MM.1S (cell line): ENCODE data around the gene MBTPS1.

Source experiments
- DNase-seq: peaks from one replicate; pipeline ENCODE4 v3.0.0-alpha.2; 2015
- H2AFZ ChIP-seq: fragments of 300-600 bp; sonication (generic); 2 replicates; pipeline ENCODE4 v1.6.0; 2016; ENCODE audit warnings: antibody characterized with exemption, low read length
- H3F3A ChIP-seq: fragments of 300-600 bp; sonication (generic); 2 replicates; pipeline ENCODE4 v1.6.1; 2016; ENCODE audit warnings: mild to moderate bottlenecking, antibody characterized with exemption, low read length, moderate library complexity, mixed read lengths; ENCODE audit not compliant: insufficient read depth
- H3K27ac ChIP-seq: fragments of 300-600 bp; sonication (generic); 2 replicates; pipeline ENCODE4 v1.5.1; 2016; ENCODE audit warnings: mild to moderate bottlenecking, low read length
- H3K27me3 ChIP-seq: fragments of 300-600 bp; sonication (generic); replicated peaks from 2 replicates; pipeline ENCODE4 v1.6.0; 2016; ENCODE audit warnings: low read length; ENCODE audit not compliant: insufficient read depth
- H3K36me3 ChIP-seq: fragments of 300-600 bp; sonication (generic); replicated peaks from 2 replicates; pipeline ENCODE4 v1.6.1; 2016; ENCODE audit warnings: mild to moderate bottlenecking, low read length, mixed read lengths; ENCODE audit not compliant: insufficient read depth
- H3K4me1 ChIP-seq: fragments of 300-600 bp; sonication (generic); 2 replicates; pipeline ENCODE4 v1.6.1; 2016; ENCODE audit warnings: low read length, mixed read lengths
- H3K4me2 ChIP-seq: fragments of 300-600 bp; sonication (generic); 2 replicates; pipeline ENCODE4 v1.6.0; 2016; ENCODE audit warnings: low read depth, low read length
- H3K4me3 ChIP-seq: fragments of 300-600 bp; sonication (generic); 2 replicates; pipeline ENCODE4 v1.5.1; 2016; ENCODE audit warnings: low read length, mixed read lengths
- H3K79me2 ChIP-seq: fragments of 300-600 bp; sonication (generic); 2 replicates; pipeline ENCODE4 v1.6.1; 2016; ENCODE audit warnings: mixed run types, low read length, mixed read lengths
- H3K9ac ChIP-seq: fragments of 300-600 bp; sonication (generic); 2 replicates; pipeline ENCODE4 v1.6.1; 2016; ENCODE audit warnings: low read length, mixed read lengths
- H3K9me2 ChIP-seq: fragments of 300-600 bp; sonication (generic); replicated peaks from 2 replicates; pipeline ENCODE4 v1.6.1; 2016; ENCODE audit warnings: mild to moderate bottlenecking, low read length, mixed read lengths; ENCODE audit not compliant: insufficient read depth
- H3K9me3 ChIP-seq: fragments of 300-600 bp; sonication (generic); replicated peaks from 2 replicates; pipeline ENCODE4 v1.6.1; 2016; ENCODE audit warnings: mild to moderate bottlenecking, low read length, mixed read lengths; ENCODE audit not compliant: insufficient read depth
- H4K20me1 ChIP-seq: fragments of 300-600 bp; sonication (generic); 2 replicates; pipeline ENCODE4 v1.6.1; 2016; ENCODE audit warnings: mild to moderate bottlenecking, low read length, moderate library complexity, mixed read lengths; ENCODE audit not compliant: insufficient read depth
- EZH2 ChIP-seq: fragments of 300-600 bp; sonication (generic); optimal IDR thresholded peaks from 2 replicates; pipeline ENCODE3; 2017; ENCODE audit warnings: low read depth, mild to moderate bottlenecking, antibody characterized with exemption, low read length, mixed read lengths
- EZH2phosphoT487 ChIP-seq: fragments of 300-600 bp; sonication (generic); IDR thresholded peaks from 2 replicates; pipeline ENCODE4 v1.6.1; 2018; ENCODE audit warnings: antibody characterized with exemption, low read length
- TF ChIP-seq, protein P1 (sequence below): fragments of 300-600 bp; sonication (generic); IDR thresholded peaks from 2 replicates; pipeline ENCODE4 v1.5.1; 2016; ENCODE audit warnings: antibody characterized with exemption, low read length, mixed read lengths

Gene MBTPS1

DNA sequence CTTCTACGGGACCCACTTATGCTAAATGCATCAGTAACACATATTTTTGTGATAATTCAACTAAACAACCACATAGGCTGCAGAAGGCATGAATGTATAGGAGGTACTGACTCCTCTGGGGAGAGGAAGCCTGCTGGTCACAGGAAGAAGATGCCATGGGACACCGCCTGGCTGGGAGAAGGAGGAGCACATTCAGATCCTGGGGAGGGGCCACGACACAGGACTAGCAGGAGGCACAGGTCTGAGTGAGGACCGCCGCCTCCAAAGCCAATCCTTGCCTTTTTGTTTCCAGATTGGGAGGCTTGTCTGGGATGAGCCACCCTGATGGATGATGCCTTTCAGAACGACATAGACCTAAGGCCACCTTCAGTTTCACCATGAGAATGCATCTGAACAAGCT, 34.6 kb downstream of the MBTPS1 start:
- H3K4me3 ChIP-seq: no peak overlapping the region
- no peaks in the 10 kb centered on the region for H3K27me3 ChIP-seq
- no peaks in the 10 kb centered on the region for H3K9me3 ChIP-seq
- no peaks in the 10 kb centered on the region for H4K20me1 ChIP-seq
- H3K27ac ChIP-seq: no peak overlapping the region
- DNase-seq: no peak
- no peak overlapping the region for H2AFZ ChIP-seq
- H3K79me2 ChIP-seq: peaks cover 57% of the 10 kb centered on the region
- H3K4me1 ChIP-seq: peaks cover 24% of the 10 kb centered on the region
- no peaks in the 10 kb centered on the region; the same call in 1 of the 2 replicates for H3K36me3 ChIP-seq
- TF ChIP-seq EZH2phosphoT487: no peak
- TF ChIP-seq, protein P1, sequence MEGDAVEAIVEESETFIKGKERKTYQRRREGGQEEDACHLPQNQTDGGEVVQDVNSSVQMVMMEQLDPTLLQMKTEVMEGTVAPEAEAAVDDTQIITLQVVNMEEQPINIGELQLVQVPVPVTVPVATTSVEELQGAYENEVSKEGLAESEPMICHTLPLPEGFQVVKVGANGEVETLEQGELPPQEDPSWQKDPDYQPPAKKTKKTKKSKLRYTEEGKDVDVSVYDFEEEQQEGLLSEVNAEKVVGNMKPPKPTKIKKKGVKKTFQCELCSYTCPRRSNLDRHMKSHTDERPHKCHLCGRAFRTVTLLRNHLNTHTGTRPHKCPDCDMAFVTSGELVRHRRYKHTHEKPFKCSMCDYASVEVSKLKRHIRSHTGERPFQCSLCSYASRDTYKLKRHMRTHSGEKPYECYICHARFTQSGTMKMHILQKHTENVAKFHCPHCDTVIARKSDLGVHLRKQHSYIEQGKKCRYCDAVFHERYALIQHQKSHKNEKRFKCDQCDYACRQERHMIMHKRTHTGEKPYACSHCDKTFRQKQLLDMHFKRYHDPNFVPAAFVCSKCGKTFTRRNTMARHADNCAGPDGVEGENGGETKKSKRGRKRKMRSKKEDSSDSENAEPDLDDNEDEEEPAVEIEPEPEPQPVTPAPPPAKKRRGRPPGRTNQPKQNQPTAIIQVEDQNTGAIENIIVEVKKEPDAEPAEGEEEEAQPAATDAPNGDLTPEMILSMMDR: no peak
- no peak for TF ChIP-seq EZH2
- peaks cover 7% of the 10 kb centered on the region for H3F3A ChIP-seq
- H3K9me2 ChIP-seq: no peaks in the 10 kb centered on the region
- no peak overlapping the region for H3K4me2 ChIP-seq
- H3K9ac ChIP-seq: no peak overlapping the region

DNA sequence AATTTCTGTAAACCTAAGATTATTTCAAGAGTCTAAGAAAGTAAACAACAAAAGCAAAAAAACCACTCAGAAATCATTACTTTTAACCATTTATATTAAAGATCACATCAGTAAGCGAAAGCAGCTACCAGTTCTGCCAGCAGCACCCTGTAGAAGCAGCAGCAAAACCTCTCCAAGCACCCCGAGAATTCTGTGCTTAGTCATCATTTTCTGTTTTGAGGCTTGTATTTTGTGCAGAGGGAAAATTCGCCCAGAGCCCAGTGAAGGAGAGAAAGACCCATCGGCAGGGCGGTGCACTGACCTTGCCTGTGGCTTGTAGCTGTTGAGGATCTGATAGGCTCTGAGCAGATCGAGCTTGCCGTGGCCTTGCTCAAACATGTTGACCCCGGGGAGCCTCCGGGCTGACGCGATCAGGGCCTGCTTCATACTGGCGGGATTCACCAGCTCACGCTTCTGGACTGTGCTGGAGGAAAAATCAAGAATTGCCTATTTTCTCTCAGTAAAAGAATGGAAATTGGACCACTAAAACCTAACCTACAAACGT, 35.2 kb downstream of the MBTPS1 start:
- DNase-seq: no peak
- H4K20me1 ChIP-seq: no peaks in the 10 kb centered on the region
- peaks cover 7% of the 10 kb centered on the region for H3F3A ChIP-seq
- H2AFZ ChIP-seq: no peak overlapping the region
- no peaks in the 10 kb centered on the region for H3K9me3 ChIP-seq
- TF ChIP-seq EZH2phosphoT487 (no peak), EZH2 (no peak)
- TF ChIP-seq, protein P1: no peak
- no peaks in the 10 kb centered on the region for H3K9me2 ChIP-seq
- H3K4me1 ChIP-seq: peaks cover 18% of the 10 kb centered on the region
- no peak overlapping the region for H3K9ac ChIP-seq
- H3K36me3 ChIP-seq: no peaks in the 10 kb centered on the region; the same call in 1 of the 2 replicates
- no peaks in the 10 kb centered on the region for H3K27me3 ChIP-seq
- no peak overlapping the region for H3K4me2 ChIP-seq
- peaks cover 55% of the 10 kb centered on the region for H3K79me2 ChIP-seq
- H3K27ac ChIP-seq: no peak overlapping the region
- no peak overlapping the region for H3K4me3 ChIP-seq

DNA sequence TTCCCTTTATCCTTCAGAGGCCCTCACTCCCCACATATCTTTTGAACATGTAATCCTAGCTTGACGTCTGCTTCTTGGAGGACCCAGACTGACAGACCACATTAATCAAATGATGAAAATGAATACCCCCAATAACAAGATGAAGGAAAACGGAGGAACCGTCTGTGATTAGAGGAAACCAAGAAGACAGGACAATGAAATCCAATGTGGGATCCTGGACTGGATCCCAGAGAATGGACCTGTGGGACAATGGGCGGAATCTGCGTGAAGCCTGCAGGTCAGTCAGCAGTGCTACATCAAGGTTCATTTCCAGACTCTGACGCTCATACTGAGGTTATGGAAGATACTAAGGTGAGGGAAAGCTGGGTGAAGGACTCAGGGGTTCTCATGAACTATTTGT, 35.9 kb downstream of the MBTPS1 start:
- H2AFZ ChIP-seq: no peak overlapping the region
- no peaks in the 10 kb centered on the region; the same call in 1 of the 2 replicates for H3K36me3 ChIP-seq
- H3K27ac ChIP-seq: no peak overlapping the region
- H3K27me3 ChIP-seq: no peaks in the 10 kb centered on the region
- H3K9me3 ChIP-seq: no peaks in the 10 kb centered on the region
- DNase-seq: no peak
- H3K4me2 ChIP-seq: no peak overlapping the region
- TF ChIP-seq, protein P1: no peak
- TF ChIP-seq EZH2phosphoT487 (no peak), EZH2 (no peak)
- H3K9ac ChIP-seq: no peak overlapping the region
- H3K4me1 ChIP-seq: peaks cover 11% of the 10 kb centered on the region
- H3K9me2 ChIP-seq: no peaks in the 10 kb centered on the region
- H3F3A ChIP-seq: peaks cover 2% of the 10 kb centered on the region
- no peaks in the 10 kb centered on the region for H4K20me1 ChIP-seq
- H3K4me3 ChIP-seq: no peak overlapping the region
- peaks cover 55% of the 10 kb centered on the region for H3K79me2 ChIP-seq
